GM19372 (cell line): ENCODE data around the gene DHX16.
"Not testable (repeated sequence)": the region's sequence is repeated elsewhere in the genome, so short reads cannot be mapped to it uniquely, and the experiment has no call there.

ENCODE experiments used
- ATAC-seq: cut with Tn5 transposase; IDR thresholded peaks from one replicate; pipeline ENCODE4 v1.9.1; 2021; ENCODE audit warnings: mild to moderate bottlenecking, low read depth, moderate library complexity; ENCODE audit not compliant: unreplicated experiment

The DHX16 gene

GRCh38 chr6:30672445-30673253, at the start of gene DHX16:
Gene DHX16 (minus strand): TSS chr6:30673006. CDS start chr6:30672841, 165 bp downstream.
- peak; percentile 78 for ATAC-seq

GRCh38 chr6:30722025-30722279, 49.1 kb upstream of the DHX16 start:
- ATAC-seq, result not testable (repeated sequence)

GRCh38 chr6:30721198-30722024, 48.6 kb upstream of the DHX16 start:
- ATAC-seq, result peak; percentile 33

- ATAC-seq, result no peak
Observed at GRCh38 chr6:30720738-30721197, 48.0 kb upstream of the DHX16 start.

- ATAC-seq, result peak; percentile 30
Observed at GRCh38 chr6:30719791-30720737, 47.3 kb upstream of the DHX16 start, which contains the start of gene TUBB. Gene TUBB (plus strand): TSS chr6:30720352. CDS start chr6:30720507, 155 bp downstream.

- no peak for ATAC-seq
Observed at GRCh38 chr6:30719356-30719755, 46.5 kb upstream of the DHX16 start.

GRCh38 chr6:30717845-30718720, 45.3 kb upstream of the DHX16 start:
- ATAC-seq, result not testable (repeated sequence)

GRCh38 chr6:30717129-30717844, 44.5 kb upstream of the DHX16 start, which contains the start of gene MDC1:
Gene MDC1 (minus strand): TSS chr6:30717281. CDS start chr6:30715175, 2,106 bp downstream.
- peak; percentile 68 for ATAC-seq

GRCh38 chr6:30716879-30717128, 44.0 kb upstream of the DHX16 start:
- no peak for ATAC-seq

GRCh38 chr6:30714263-30714662, 41.5 kb upstream of the DHX16 start:
- no peak for ATAC-seq

- no peak for ATAC-seq
Observed at GRCh38 chr6:30712441-30712945, 39.7 kb upstream of the DHX16 start.

- ATAC-seq, result peak; percentile 60
Observed at GRCh38 chr6:30711758-30712380, 39.1 kb upstream of the DHX16 start.

GRCh38 chr6:30709101-30709868, 36.5 kb upstream of the DHX16 start:
- ATAC-seq, result no peak

GRCh38 chr6:30707281-30707850, 34.6 kb upstream of the DHX16 start:
- no peak for ATAC-seq

- ATAC-seq, result no peak
Observed at GRCh38 chr6:30705620-30706019, 32.8 kb upstream of the DHX16 start.

GRCh38 chr6:30703821-30704220, 31.0 kb upstream of the DHX16 start:
- no peak for ATAC-seq

- ATAC-seq, result no peak
Observed at GRCh38 chr6:30703011-30703410, 30.2 kb upstream of the DHX16 start.
